CD4-positive, alpha-beta T cell treated with Interleukin-6 for 4 hours (primary cell): ENCODE measurements around the gene TIMM10B.

Experiments used
- DNase-seq: peaks from one replicate; pipeline ENCODE4 v3.0.0-alpha.2; 2020; ENCODE audit warnings: mixed read lengths

TIMM10B gene

DNA sequence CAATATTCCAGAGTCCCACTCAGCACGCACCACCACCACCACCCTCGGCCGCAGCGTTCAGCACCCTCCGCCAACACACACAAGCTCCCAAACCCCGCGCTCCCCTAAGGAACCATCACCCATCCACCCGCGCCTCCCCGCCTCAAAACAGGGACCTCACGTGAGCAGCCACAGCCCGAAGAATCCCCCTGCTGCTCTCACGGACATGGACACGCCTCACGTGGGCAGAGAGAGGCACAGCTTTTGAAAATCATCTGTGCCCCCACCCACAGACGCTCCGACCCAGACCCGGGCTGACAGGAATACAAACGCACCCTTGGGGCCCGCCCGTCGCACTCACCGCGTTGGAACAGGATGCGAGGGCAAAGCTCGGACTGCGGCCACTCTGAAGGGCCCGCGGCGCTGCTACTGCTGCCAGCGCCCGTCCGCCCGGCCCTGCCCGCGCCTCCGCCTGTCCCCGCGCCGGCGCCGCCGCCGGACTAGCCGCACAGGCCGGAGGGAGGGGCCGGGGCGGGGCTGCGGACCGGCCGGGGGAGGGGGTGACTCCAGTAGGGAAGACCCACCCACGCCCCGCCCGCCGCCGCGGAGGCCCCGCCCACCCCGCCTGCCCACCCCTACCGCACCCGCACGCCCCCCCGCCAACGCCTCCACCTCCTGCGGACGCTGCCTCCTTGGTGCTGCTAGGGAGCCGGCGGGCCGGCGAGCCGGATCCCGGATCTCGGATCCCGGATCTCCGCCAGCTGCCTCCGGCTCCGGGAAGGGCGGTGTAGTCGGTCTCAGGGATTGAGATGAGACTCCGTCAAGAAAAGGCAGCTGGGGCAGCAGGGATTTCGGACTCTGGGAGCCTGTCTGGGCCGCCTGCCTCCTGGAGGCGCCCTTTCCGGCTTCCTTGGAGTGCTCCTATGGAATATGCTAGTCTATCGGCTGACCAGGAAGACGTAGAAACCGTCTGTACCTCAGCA is 7.6 kb upstream of the TIMM10B start, which contains the start of gene TRIM3:
Gene TRIM3, minus strand, starts transcription at position 491 of the 962 bp plus-strand sequence. CDS start 8,246 bp downstream, outside the sequence.
- peak; percentile 93 for DNase-seq

DNA sequence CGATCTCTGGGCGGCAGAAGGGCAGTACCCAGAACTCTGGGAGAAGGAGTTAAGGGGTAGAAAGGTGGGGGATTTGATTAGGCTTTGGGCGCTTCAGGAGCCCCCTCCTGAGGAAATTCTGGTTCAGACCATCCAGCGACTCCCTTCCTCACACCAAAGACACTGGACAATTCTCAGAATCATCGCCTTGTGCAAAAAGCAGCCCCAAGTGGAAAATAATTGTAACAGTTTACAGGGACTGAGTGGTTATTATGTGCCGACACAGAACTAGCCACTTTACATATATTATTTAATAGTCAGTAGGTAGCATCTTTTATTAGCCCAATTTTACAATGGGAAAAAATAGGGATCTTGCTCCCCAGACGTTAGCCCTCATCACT is 6.9 kb upstream of the TIMM10B start:
- no peak for DNase-seq

DNA sequence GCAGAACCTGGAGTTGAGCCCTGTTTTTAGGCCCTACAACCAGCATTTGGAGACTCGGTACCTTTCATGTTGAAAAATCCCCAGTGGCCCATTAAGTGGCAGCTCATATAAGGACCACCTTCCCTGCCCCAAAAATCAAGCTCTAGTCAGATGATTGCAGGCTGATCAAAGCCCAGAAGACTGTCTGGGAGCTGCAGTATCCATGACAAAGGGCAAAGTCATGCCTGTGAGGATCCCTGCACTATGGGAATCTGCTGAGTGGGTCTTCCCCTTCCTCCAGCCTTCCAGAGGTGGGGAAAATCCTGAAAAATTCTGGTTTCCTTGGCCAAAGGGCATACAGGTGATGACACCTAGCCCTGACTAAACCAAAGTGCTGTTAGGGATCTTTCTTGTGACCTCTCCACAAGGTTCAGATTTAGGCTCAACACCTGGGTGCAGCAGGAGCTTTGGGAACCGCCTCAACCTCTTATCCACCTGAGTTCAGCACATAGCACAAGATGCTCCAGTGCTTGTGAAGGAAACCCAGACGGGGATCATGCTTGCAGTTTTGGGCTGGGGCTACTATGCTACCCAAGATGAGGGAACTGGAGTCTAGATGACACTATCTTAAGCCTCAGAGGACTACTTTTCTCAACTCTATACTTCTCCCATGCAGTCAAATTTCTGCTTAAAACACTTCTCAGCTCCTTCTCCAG is 6.3 kb upstream of the TIMM10B start:
- DNase-seq, result no peak

DNA sequence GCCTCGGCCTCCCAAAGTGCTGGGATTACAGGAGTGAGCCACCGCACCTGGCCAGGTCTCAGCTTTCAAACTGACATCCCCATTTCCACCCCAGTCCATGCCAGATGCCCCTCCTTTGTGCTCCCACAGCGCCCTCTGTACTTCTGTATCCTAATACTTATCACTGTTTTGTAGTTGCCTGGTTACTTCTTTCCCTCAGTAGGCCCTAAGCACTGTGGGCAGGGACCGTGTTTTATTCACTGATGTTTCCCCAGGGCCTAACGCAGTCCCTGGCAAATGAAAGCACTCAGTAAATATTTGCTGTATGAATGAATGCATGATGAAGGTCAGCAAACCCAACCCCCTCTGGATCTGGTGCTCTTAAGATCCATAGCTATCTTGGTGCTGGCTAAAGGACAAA is 5.4 kb upstream of the TIMM10B start:
- no peak for DNase-seq

DNA sequence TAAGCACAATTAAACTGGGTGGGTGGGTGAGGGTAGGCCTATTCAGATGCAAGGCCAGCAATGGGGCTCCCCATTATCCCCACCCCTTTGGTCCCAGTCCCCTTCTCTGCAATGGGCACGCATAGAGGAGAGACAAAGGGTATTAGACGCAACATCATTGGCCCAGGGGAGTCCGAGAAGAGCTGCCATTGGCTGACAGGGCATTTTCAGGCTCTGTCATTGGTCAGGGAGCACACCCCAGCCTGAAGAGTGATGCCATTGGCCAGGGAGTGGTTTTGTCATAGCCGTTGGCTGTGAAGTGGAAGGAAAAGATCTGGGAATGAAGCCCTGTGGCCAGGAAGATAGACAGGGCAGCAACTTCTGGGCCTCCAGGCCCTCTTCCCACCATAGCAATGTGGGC is 4.7 kb upstream of the TIMM10B start:
- DNase-seq, result no peak

DNA sequence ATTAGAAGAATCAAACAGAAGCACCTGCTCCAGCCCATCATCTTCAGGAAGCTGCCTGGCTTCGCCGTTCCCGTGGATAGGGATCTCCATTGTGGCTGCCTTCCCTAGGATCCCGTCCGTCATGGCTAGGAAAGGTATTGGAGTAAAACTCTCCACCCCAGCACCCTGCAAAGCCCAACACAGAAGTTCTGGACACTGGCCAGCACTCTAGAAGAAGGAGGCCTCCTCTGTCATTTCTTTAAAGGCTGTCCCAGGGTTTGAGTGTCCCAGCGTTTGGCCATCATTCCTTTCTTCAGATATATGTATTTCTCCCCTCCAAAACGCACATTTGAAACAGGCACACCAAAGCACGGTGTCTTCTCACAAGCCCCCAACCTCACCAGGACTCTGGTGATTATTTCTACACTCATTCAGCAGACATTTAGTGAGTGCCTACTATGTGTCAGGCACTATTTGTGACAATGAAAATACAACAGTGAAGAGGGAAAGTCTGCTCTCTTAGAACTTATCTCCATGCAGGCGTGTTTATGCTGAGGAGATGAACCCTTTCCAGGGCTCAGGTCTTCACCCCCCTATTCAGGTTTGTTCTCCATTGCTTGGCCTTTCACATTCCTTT is 894 bp upstream of the TIMM10B start:
- no peak for DNase-seq

DNA sequence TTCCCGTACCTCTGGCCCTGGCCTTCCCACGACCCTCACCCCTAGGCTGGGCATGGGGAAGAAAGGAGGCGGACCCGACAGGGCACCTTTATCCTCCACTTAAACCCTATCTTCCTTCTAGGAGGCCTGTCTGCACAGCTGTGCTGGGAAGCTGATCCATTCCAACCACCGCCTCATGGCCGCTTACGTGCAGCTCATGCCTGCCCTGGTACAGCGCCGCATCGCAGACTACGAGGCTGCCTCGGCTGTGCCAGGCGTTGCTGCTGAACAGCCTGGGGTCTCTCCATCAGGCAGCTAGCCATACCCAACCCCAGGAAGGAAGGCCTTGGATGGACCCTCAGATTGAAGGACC is 599 bp downstream of the TIMM10B start:
- no peak for DNase-seq

DNA sequence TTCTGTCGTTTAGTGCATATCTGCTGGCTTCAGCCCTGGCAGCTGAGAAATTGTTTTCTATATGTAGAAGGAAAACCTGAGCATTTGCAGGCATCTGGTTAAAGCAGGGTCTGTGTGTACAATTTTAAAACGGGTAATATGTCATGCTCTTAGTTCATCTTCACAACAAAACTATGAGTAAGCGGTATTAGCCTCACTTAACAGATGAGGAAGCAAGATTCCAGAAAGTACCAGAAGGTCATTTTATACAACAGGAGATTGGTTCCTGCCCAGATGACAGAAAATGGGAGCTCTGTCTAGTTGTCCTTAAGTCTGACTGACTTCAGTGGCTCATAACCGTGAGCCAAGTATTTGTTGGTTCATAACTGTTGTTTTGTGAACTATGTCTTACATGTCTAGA is 1.1 kb downstream of the TIMM10B start:
- DNase-seq, result no peak

DNA sequence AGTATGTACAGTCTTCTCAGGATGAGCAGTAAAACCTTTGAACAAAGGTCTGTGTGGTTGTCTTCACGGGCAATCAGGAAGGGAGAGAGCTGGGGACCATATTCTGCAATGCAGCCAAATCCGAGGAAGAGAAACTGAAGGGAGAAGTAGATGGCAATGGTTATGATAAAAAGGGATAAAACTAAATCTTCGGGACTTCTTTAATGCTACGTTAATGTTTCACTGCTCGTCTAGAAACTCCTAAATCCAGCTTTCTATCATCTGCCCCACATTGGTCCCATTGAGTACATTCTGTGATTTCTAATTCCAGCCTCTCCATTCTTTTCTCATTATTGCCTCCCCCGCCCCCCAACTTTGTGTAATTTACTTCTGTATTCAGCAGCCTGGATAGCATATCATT is 1.7 kb downstream of the TIMM10B start:
- no peak for DNase-seq

DNA sequence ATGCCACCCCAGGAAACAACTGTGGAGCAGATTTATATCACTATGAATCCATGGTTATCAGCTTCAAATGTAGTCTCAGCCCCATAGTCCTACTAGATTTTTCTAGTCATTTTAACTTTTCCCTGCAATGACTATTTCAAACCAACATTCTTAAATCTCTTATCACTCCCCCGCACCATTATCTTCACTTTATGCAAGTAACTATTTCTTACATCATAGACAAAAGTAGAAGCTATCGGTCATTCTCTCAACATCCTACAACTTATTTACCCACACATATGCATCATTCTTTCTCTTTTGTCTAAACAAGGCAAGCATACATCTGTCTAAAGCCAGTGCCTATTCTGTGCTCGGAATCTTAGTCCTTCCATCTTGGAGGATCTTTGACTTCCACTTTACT is 4.4 kb downstream of the TIMM10B start:
- no peak for DNase-seq

DNA sequence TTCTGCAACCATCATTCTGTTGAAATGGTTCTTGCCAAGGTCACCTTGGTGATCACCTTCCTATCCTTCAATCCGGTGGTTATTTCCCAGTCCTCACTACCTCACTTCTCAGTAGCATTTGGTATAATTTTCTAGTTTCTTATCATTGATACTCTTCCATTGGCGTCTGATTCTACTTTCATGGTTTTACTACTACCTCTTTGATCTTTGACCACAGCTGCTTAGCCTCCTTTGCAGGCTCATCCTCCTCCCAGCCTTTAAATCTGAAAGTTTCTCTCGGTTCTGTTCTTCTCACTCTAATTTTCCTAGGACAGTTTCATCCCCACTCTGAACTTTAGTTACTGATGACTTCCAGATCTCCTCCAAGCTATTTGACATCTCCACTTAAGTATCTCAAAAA is 5.0 kb downstream of the TIMM10B start:
- no peak for DNase-seq

DNA sequence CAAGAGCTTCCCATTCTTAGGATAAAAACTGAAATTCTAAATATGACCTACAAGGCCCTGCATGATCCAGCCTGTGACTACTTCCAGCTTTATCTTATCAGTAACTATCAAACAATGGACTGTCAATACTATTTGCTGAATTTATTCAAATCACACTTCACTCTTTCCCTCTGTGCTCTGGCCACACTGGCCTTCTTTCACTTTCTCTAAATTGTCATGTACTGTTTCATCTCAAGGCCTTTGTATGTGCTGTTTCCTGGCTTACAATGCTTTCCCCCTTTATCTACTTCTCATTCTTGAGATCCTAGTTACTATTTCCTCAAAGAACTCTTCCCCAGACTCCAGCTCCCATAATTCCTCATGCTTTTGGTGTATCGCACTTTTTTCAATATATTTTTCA is 5.6 kb downstream of the TIMM10B start:
- DNase-seq, result no peak

DNA sequence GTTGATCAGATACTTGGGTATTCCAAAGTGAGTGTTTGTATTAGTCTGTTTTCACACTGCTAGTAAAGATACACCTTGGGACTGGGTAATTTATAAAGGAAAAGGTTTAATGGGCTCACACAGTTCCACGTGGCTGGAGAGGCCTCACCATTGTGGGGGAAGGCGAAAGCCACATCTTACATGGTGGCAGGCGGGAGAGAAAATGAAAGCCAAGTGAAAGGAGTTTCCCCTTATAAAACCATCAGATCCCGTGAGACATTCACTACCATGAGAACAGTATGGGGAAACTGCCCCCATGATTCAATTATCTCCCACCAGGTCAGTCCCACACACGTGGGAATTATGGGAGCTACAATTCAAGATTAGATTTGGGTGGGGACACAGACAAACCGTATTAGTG is 7.0 kb downstream of the TIMM10B start:
- DNase-seq, result no peak

DNA sequence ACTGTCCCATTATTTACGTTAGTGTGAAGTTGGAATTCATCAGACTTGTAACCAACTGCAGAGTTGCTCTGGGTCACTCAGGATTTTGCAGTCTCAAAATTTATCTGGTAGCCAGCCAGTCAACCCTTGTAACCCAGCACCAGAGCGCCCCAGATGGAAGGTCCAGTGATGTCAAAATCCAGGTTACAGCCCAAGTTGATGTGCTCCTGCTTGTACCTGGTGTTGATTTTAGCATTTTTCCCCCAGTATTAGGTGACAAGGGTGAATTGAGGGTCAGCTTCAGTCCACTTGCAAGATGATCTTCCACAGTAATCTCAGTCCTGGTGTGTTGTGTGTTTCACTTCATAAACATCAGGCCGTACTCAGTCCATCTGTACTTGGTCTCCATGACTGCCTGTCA is 7.5 kb downstream of the TIMM10B start:
- no peak for DNase-seq

DNA sequence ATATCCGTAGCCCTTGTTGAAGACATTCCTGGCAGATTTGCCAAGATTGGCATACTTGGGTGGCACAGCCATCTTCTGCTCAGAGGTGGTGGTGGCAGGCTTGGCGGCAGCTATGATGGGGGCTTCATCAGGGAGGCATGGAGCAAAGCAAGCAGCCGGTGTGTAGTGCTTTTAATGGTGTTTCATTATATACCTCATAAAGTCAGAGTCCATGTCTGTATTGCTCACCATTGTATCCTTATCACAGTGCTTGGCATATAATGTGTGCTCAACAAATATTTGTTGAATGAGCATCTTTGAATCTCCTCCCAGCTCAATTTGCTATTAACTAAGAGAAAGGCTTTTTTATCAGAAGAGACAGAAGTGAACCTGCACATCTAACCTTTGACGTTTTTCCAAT is 8.0 kb downstream of the TIMM10B start:
- no peak for DNase-seq

DNA sequence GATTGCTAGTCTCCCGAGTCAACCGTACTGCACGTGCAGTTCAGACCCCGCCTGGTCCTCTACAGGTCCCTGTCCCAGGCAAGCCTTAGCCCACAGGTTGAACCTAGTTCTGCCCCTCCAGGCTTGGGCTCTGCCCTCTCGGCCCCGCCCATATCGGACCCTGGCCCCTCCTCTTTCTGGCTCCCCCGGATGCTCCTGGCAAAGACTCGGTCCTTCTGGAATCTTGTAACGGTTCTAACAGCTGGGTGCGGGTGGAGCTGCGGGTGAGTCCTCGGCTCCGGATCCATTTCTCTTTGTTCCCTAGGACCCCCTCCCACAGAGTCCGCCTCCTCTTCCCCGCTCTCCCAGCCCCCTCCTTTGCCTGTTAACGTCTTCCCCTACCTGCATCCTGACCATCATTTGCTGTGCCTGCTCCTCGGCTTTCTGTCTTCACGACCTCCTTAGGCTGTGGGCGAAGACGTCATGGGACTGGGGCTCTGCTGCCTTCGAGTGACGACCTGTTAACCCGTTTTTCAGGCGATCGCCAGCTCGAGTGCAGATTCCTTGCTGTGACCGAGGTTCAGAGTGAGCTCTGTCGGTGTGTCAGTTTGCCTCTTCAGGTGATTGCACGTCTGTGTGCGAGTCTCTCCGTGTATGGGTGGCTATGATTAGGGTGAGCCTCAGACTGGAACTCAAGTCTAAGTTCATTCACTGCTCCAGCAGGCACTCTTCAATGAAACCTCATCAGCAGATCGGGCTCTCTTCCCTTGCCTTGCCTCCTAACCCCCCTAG is 16.0 kb downstream of the TIMM10B start, which contains the start of gene DNHD1:
Gene DNHD1, plus strand, starts transcription at position 212 of the 771 bp plus-strand sequence. CDS start 936 bp downstream, outside the sequence.
- no peak for DNase-seq

DNA sequence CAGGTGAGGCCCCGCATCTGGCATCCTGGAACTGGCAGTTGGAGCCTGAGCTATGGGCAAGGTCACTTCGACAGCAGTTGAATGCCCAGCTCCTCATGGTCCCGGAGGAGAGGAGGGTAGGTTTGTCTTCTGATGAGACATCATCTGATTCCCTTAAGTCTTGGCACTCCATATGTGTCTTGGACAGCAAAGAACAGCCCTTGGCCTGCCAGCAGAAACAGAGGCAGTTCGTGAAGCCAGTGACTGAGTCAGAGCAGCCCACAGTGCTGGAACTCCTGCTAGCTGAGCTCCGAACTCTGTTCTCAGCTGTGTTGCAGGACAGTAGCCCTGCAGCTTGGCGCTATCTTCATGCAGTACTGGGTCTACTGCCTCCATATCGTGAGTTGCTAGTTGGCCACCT is 16.8 kb downstream of the TIMM10B start:
- DNase-seq, result no peak

DNA sequence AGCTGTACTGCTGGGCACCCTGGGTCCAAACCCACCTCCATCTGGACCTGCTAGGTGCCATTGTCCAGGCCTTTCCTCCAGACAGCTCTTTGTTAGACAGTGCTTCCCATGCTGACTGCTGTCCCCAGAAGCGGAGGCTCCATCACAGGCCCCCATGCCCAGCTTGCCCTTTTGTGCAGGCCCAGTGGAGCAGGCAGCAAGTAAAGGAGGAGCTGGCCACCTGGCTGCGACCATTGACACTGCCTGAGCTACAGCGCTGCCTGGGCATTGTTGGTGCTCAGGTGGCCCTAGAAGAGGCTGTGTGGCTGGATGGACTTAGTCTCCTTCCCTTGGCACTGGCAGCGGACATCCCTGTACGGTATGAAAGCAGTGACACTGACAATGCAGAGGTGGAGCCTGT is 17.2 kb downstream of the TIMM10B start:
- no peak for DNase-seq

DNA sequence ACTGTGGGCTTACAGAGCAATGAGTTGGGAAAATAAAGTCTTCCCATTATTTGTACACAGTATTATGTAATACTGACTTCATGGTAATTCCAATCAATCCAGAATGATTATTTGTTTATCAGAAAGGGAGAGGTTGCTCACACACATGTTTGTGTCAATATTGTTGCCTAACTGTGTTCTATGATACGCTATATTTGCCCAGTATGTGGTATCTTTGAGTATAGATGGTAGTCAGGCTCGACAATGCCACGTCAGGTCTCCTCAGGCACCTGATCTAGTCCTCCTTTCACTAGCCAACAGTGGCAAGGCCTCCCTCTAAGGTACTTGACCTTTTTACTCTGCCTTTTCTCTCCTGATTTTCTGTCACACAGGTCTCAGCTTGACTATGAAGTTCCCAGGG is 21.1 kb downstream of the TIMM10B start:
- DNase-seq, result no peak

DNA sequence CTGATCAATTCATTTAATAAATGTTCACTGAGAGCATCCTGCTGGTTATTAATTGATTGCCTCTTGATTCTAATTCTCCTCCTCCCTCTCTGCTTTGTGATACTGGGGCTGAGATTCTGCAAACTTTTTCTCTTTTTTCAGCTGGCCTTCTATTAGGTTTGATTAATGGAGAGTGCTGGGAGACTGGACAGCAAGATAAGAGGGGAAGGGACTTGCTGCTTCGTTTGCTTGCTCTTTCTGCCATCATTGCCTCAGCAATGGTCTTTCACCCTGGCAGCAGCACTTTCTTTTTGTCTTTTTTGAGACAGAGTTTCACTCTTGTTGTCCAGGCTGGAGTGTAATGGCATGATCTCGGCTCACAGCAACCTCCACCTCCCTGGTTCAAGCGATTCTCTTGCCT is 22.9 kb downstream of the TIMM10B start:
- no peak for DNase-seq

DNA sequence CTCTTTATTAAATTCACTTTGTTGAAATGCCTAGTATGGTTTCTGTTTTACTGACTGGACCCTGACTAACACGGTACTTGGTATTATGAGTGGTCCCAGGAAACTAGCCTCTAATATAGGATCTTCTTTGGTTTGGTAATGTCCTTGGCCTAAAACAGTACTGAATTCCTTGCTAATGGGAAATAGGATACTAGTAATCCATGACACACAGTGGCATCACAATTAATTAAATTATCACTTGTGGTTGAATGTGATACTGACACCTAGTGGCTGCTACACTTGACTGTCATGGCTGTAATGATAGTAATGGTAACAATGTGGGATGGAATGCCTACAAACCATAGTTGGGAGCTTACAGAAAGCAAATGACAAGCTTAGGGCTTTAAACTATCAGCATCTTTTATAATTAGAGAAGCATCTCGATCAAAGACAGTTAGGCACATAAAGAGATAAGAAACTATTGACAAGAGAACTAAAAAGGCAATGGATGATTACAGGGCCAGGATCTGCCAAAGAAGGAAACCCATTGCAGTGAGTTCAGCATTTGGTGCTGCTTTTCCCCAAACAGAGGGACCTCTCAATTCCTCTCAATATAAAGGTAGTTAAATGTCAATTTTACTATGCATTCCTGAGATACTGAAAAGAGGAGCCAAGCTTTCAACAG is 24.4 kb downstream of the TIMM10B start:
- peak; percentile 28 for DNase-seq

DNA sequence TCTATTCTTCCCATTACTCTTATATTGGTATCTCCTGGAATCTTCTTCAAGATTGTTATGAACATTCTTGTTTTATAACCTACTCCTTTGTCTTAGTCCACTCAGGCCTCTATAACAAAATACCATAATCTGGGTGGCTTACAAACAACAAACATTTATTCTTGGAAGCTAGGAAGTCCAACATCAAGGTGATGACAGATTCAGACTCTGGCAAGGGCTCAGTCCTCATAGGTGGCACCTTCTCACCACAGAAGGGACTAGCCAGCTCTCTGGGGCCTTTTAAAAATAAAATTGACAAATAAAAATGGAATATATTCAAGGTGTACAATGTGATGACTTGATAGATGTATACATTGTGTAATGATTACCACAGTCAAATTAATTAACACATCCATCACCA is 35.6 kb downstream of the TIMM10B start:
- DNase-seq, result no peak
